Fibroblast of lung (primary cell): ENCODE results near the gene NCOR1.

Experiments
- EZH2 ChIP-seq: IDR thresholded peaks from 2 replicates; pipeline ENCODE4 v1.5.1; 2012; ENCODE audit warnings: low read length, control low read depth, mild to moderate bottlenecking; ENCODE audit errors: missing control alignments
- TF ChIP-seq, protein P1 (sequence below), 2 donors: IDR thresholded peaks in 1 of 2; conservative IDR thresholded peaks in 1 of 2; 1 replicate in 1 of 2; 2 replicates in 1 of 2; pipeline ENCODE4 v1.5.1; 2011 to 2012; ENCODE audit warnings: low read length in 2 of 2, control low read depth in 1 of 2, inconsistent platforms in 1 of 2, low read depth in 1 of 2, mild to moderate bottlenecking in 1 of 2

DNA sequence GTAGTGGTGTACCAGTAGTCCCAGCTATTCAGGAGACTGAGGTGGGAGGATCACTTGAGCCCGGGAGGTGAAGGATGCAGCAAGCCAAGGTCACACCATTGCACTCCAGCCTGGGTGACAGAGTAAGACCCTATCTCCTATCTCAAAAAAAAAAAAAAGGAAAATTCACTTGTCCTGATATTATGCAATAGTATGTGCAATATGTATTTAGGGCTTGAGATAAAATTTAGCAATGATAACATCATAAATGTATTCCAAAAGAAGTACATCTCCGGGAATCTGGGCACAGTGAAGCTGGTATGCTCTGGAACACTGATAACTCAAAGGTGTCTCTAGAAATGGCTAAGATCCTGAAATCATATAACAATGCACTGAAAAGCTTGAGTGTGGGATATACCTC lies 74.5 kb downstream of the NCOR1 start:
- TF ChIP-seq, protein P1, sequence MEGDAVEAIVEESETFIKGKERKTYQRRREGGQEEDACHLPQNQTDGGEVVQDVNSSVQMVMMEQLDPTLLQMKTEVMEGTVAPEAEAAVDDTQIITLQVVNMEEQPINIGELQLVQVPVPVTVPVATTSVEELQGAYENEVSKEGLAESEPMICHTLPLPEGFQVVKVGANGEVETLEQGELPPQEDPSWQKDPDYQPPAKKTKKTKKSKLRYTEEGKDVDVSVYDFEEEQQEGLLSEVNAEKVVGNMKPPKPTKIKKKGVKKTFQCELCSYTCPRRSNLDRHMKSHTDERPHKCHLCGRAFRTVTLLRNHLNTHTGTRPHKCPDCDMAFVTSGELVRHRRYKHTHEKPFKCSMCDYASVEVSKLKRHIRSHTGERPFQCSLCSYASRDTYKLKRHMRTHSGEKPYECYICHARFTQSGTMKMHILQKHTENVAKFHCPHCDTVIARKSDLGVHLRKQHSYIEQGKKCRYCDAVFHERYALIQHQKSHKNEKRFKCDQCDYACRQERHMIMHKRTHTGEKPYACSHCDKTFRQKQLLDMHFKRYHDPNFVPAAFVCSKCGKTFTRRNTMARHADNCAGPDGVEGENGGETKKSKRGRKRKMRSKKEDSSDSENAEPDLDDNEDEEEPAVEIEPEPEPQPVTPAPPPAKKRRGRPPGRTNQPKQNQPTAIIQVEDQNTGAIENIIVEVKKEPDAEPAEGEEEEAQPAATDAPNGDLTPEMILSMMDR (conservative IDR thresholded peaks at IDR 0.05 in 1 of 2, IDR thresholded peaks at IDR 0.05 in 1 of 2; ENCODE audit: low read depth in 1 of 2, low read length in 2 of 2) = no peak
- TF ChIP-seq EZH2 = no peak
